Measurements from ENCODE around the gene CYRIA.

CYRIA gene

DNA sequence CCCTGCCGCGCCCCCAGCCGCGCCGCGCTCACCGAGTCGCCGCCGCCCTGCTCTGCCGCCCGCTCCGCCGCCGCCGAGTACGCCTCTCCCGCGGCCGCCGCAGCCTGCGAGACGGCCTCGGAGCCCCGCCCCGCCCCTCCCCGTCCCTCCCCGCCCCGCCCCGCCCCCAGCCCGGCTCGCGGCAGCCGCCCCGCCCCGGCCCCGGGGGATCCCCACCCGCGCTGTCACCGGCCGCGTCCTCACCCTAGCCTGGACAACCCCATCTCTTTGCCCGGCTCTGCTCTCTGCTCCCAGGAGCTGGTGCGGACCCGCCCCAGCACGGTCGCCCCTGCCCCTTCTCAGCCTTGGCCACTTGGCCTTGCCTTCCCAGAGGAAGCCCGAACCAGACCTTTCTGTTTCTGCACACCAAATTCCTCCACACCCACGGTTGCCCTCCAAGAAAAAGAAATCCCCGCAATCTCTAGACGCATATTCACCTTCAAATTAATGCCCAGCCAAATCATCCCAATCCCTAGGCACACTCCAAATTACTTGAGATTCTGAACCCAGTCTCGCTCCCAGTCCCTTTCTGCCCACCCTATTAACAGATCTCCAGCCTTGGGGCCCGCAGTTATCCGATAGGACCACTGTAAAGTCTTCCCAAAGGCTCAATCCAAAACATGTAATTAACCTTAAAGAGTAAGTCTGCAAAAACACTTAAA, at the start of gene CYRIA:
TSS of gene CYRIA (minus strand) at position 87 of the 701 bp plus-strand sequence. CDS start 77,715 bp downstream, outside the sequence.
- peak; percentile 15 for DNase-seq

DNA sequence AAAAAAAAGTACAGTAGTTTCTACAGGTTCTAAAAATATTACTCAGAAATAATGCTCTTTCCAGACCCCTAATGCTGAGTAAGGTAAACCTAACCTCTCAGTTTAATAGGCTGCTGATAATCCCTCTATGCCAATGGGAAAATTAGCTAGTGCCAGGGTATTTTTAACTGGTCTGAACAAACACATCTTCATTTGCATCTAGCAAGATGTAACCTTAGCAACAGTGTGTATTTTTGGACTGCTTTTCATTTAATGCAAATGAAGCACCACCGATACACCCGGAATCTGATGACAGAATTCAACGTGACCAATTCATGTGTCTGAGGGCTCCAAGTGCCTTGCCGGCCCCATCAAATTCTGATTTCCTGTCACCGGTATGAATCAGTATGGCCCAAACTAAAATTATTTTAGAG, 47.4 kb upstream of the CYRIA start:
- no peak for DNase-seq

DNA sequence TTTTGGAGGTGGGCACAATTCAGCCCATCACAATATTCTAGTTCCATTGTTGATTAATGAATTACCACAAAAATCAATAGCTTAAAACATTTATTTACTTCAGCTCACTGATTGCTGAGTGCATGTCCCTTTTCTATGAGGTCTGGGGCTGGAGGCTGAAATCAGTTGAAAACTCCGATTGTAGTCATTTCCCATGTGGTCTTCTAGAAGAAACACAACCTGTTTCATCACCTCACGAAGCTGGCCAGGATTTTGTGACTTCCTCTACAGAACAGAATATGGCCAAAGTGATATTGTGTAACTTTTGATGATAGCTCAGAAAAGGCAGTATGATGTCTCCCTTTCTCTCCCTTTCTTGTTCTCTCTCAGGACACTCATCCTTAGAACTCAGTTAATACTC, 44.1 kb upstream of the CYRIA start:
- no peak for DNase-seq

DNA sequence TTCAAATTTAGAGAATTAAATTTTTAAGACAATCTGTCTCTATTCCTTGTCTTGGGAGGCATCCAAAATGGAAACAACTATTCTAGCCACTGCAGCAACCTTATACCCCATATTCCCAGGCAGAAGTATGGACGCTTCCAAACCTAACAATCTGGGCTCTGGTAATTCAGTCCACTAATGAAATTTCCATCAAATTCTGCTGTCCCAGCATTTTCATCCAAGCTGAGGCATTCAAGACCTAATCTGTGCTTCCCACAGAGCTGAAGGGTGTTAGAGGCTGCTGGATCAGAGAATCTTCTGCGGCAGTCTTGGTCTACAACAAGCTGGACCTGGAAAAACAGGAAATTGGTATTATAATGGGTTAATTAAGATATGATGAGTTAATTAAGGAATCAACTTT, 42.5 kb upstream of the CYRIA start:
- DNase-seq = no peak

DNA sequence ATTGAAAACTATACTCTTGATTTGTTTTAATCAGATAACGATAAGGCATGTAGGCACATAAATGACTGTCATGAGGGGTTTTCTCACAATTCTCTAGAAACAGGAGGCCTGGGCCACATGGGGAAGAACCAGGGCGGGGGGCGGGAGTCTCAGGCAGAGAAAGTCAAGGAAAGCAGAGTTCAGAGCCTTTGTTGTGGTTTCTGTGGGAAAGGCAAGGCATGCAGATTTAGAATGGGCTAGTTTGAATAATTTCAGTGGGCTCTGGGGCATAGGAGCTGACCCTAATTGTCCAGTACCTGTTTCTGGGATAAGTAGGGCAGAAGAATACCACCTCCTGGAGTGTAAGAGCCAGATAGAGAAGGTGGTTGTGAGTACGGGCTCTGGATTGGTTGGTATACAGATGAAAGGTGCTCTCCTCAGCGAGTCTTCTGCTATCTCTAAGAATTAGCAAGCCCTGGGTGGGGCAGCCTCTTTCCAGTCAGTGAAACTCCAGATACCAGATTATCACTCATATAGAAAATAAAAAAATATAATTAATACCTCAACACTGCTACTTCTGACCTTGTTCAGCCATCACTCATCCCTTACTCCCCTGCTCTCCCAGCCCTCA, 41.5 kb upstream of the CYRIA start:
- no peak for DNase-seq

DNA sequence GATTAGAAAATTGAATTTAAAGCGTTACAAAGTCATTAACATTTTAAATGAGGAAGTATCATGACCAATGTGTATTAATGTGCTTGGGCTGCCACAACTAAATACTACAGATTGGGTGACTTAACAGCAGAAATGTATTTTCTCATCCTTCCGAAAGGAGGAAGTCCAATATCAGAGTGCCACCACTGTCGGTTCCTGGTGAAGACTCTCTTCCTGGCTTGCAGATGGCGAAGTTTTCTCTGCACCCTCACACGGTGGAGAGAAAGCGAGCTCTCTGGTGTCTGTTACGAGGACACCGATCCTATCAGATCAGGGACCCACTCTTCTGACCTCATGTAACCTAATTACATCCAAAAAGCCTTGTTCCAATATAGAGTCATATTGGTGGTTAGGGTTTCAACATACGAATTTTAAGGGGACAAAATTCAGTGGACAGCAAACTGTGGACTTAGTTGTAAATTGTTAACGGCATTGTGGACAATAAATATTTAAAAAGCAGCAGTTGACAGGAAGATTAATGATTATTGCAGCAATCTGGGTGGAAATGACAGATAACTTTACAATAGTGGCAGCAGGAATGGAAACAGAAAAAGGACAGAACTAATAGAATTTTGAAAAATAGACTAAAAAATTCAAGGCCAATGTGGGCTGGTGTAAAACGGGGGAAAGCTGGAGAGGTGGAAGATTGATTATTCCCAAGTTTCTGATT, 35.1 kb upstream of the CYRIA start:
- no peak for DNase-seq

DNA sequence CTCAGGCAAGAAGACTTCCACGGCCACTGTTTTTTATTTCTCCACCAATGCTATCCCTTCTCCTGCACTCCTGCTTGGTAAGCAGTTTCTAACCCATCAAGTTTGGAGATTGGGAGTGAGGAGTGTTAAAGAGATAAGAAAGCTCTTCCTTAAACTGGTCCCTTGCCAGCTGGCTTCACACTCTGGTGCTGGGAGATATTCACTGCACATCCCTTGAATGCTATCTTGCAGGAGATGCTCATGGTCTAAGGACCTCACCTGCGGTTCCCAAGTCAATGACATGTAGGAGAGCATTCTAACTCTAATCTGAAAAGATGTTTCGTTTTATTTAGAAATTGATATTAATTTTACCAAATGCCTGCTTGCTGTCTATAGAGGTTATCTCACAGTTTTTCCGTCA, 28.2 kb upstream of the CYRIA start:
- no peak for DNase-seq

DNA sequence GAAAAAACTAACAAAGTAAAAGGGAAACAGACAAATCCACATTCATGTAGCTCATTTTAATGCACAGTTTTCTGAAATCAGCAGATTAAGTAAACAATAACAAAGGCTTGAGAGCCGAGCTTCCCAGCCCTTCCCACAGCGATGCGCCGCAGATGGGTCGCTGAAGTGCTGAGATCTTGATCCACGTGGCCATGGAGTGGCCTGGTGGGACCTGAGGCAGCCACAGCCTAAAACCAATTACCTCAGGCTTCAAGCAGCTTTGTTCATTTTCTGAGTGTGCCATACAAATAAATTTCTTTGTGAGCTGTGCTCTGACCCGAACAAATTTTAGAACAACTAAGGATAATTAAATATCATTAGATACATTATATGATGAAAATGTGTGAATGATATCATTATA, 25.6 kb upstream of the CYRIA start:
- no peak for DNase-seq

DNA sequence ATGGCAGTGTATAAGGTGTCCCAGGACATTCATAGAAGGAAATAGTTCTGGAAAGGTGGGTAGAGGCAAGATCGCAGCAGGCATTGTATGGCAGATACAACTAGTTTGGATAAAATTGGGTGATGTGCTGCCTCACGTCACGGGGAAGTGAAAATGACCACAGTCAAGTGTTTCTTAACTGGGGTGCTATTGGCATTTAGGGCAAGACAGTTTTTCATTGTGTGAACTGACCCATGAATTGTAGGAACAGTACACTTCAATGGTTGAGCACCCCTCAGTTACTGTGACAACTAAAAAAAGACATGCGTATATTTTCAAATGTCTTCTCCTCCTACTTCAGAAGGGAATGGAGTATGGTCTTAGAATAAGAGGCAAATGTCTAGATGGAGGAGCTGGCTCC, 22.3 kb upstream of the CYRIA start:
- DNase-seq = no peak

DNA sequence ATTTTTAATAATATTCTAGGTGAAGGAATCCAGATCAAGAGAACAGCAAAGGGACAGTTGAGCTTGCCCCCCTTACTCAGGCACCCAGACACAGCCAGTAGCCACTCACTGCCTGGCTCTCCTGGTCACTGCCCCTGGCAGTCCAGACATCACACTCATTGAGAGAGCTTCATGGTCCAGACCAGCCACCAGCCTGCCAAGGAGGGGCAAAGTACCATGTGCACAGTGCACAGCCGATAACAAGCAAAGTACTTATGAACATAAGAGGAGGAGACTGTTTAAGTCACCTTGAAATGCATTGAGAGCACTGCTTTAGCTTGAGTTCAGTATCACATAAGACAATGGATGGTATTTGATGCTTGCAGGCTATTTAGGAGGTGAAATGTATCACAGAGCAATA, 21.6 kb upstream of the CYRIA start:
- DNase-seq = no peak

DNA sequence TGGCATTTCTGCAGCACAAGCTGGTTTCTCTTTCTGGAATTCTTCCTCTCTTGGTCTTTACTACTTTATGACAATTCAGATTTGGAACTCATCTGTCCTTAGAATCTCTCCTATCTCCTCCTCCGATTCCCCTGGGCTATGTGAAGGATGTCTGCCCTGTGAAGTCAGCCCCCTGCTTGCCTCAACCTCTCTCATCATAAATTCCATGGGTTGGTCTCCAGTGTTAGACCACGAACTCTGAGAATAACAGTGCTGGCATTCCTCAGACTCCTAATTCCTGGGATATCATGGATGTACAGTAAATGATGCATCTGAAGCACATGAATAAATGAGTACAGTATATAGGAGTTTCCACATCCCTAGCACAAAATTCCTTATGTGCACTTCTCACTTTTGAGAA, 21.0 kb upstream of the CYRIA start:
- DNase-seq = no peak

DNA sequence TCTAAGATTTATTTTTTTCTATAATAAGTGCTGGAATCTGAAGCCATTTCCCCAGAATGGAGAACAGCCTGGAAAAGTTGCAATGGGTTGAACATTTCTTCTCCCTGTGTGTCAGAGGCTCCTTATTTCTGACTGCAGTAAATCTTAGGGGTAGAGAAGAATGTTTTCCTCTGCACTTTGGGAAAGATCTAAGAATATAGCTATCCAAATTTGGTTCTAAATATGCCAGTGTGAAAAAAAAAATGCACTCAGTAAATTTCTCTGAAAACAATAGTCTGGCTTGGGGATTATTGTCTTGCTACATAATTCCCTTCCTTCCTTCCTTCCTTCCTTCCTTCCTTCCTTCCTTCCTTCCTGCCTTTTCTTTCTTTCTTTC, 19.7 kb upstream of the CYRIA start:
- no peak for DNase-seq

DNA sequence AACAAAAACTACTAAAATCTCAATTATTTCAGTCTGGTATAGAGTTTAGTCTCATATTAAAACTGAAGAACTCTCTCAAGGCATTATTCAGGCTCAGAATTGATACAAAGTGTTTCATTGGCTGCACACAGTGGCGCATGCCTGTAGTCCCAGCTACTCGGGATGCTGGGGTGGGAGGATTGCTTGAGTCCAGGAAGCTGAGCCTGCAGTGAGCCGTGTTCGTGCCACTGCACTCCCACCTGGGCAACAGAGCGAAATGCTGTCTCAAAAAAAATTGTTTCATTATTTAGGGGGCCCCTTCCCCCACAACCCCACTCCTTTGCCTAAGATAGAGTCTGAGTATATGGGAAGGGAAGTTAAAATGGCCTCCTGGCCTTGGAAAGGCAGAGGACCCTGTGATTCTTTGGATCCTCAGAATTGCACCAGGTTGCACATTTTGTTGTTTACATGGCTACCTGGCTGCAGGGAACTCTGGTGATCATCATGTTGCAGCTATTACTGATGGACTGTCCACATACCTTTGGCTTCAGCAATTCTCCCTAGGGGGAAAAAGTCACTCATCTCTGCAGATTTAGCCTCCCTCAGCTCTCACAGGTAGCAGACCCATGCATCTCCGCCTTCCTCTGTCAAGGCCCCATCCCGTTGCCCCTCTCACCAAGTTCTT, 19.2 kb upstream of the CYRIA start:
- DNase-seq = no peak

DNA sequence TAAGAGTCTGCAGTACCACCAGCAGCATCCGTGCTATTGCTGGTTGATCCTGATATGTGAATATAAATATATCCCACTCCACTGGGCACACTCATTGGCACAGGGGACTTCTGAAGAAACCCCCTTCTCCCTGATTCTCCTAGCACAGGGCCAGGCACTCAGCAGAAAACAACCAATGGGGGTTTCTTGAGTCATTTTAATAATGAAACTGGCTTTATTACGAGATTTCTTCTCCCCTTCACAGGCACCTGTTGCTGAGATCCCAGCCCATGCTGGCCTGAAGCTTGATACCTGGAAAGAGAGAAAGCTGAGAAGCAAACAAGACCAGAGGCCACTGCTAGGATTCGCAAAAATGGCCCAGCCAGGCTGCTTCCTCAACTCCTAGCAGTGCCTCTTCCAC, 17.9 kb upstream of the CYRIA start:
- no peak for DNase-seq

DNA sequence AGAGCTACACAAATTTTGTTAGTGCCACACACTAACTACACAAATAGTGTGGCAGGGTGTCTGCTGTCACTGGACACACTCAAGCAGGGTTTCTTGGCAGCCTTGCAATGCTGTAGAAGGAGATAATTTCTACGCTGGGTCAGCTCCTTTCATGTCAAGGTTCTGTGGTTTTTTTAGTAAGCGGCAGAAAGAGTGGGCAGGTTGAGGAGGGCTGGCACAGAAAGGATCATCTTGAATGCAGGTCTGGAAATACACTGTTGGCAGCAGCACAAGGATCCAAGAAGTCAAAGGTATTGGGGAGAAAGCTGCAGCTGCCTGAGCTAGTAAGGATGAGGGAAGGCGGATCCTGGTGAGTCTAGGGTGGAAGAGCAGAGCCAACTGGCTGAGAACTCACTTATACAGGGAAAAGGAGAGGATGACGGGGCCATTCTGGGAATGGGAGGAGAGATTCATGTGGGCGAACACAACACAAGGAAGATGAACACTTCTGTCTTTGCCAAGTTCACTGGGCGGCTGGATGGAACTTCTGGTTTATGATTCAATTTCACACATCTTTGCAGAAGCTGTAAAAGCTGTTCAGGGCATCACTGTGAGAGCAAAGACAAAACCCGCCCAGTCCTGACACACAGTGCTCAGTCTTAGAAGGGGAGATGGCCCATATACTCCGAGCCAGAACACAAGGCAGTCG, 16.9 kb upstream of the CYRIA start:
- no peak for DNase-seq

DNA sequence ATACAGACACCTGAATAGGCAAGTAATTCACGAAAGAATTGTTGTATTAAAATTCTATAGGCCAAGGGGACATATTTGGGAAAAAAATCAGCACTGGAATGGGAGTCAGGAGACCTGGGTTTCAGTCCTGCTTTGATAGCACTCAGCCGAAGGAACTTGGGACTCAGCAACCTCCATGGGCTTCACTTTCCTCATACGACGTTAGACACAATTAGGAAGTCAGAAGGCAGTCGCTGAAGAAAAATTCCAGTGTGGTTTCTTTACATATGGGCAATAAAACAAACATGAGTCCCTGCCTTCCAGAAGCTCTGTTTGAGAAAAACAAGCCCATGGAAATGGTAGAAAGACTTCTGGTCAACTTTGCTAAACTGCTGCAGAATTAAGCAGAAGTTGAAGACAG, 15.1 kb upstream of the CYRIA start:
- DNase-seq = no peak

DNA sequence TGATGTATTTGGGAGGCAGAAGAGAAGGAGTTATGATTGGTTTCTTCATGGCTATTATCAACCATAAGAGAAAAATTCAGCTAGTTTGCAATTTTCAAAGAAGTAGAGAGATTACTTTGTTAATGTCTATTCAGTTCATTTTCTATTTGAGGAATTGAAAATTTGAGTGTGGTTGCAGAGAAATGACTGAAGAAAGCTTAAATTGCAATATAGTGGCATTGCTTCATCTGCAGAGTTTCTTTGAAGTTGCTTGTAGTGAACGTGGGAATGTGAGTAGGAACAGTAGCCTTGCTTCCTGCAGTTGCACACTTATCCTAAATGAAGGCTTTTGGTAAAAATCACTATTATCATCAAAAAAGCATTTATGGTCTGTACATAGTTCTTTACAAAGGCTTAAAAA, 14.7 kb upstream of the CYRIA start:
- no peak for DNase-seq

DNA sequence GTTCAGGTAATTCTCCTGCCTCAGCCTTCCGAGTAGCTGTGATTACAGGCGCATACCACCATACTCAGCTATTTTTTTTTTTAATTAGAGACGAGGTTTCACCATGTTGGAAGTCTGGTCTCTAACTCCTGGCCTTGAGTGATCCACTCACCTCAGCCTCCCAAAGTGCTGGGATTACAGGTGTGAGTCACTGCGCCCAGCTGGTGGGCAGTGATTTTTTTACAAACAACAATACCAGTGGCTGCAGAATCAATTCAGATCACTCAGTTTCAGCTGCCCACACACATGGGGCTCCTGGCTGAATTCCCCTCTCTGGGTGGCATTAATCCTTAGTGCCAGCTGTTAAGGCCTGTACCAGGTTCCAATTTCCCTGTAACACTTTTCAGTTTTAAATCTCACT, 13.3 kb upstream of the CYRIA start:
- DNase-seq = no peak

DNA sequence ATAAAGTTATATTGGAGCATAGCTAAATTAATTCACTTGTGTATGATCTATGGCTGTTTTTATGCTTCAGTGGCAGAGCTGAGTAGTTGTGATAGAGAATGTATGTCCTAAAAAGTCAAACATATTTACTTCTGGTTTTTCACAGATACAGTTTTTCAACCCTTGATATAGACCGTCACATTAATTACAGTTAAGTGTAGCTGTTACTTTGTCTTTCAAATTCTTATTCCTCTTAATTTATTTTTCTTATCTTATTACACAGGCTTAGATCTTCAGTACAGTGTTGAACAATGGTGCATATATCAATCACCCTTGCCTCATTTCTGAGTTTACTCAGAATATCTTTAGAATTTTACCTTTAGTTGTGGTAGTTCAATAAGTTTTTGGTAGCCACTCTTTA, 12.2 kb upstream of the CYRIA start:
- no peak for DNase-seq

DNA sequence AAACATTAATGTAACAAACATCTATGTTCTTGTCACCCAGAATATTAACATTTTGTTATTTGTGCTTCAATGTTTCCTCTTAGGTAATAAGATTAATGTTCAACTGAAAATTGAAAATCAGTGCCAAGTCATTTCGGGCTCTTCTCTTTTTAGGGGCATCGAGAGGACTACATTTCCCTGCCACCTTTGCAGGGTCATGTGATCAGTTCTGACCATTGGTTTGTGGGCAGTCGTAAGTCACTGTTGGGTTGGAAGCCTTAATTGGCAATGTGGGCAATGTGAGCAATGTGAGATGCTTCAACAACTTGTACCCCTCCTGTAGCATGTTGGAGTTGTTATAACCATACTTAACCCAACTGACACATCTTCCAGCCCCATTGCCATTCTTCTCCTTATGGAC, 10.1 kb upstream of the CYRIA start:
- DNase-seq = no peak

DNA sequence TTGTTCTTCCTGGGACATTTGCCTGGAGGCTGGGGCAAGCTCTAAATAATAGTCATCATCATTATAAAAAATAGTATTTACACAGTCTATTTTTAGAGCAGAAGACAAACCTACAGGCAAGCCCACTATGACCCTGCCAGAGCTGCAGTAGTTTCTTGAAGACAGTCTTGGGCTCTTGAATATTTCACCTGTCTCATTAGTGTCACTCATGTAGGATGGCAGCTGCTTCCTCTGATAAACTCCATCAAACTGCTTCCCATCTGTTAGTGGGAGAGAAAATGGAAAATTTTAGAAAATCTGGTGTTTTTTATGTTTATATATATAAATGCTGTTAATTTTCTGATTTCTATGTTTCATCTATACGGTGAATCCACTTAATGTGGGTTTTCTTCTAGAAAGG, 8.5 kb upstream of the CYRIA start:
- no peak for DNase-seq

DNA sequence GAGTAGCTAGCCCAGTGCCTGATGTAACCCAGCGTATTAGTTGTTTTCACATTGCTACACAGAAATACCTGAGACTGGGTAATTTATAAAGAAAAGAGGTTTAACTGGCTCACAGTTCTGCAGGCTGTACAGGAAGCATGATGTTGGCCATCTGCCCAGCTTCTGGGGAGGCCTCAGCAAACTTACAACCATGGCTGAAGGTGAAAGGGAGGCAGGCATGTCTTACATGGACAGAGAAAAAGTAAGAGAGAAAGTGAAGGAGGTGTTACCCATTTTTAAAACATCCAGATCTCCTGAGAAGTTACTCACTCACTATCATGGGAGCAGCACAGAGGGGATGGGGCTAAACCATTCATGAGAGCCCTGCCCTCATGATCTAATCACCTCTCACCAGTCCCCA, 6.1 kb upstream of the CYRIA start:
- DNase-seq = no peak

DNA sequence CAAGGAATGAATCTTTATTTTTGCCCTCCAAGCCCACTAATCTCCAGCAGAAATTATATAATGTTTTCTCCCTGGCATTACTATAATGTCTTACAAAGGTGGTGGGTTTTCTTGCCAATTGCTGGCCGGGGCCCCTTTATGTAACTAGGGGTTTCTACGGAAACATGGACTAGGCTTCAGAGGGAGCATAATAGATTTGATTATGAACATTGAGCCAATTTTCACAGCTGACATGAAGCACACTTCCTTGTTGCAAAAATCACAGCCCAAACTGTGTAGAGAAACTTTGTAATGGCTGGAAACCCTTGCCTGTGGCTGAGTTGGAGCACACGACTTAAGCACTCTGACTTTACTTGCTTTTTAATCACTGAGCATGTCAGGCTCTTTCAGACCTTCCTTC, 3.8 kb upstream of the CYRIA start:
- DNase-seq = no peak

DNA sequence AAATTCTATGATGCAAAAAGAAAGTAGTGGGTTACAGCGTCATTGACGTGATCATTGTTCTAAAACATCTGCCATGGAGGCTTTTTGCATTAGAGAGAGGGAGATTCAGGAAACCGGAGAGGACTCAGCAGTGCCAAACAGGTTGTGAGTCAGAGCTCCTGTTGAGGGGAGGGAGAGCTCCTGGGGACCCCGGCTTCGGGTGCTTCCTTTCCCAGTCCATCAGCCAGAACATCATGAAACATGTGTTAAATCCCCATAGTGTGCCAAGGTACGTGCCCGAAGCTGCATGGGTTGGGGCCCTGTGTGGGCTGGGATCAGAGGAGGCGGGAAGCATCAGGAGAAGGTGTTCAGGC, 791 bp upstream of the CYRIA start:
- DNase-seq = no peak
